OCI-LY3 (cell line): ENCODE measurements around the gene MMP14.
"Not testable (repeated sequence)": the region's sequence is repeated elsewhere in the genome, so short reads cannot be mapped to it uniquely, and the experiment has no call there.

Experiments
- EZH2phosphoT487 ChIP-seq: fragments of 200-600 bp; shearing (Covaris generic); IDR thresholded peaks from 2 replicates; pipeline ENCODE4 v1.6.1; 2018; ENCODE audit warnings: antibody characterized with exemption, mixed run types, low read depth
- TF ChIP-seq, protein P1 (sequence below): fragments of 200-600, 300-600 bp; sonication (generic); IDR thresholded peaks from 2 replicates; pipeline ENCODE4 v1.5.1; 2014; ENCODE audit warnings: antibody characterized with exemption, low read length, low read depth

DNA sequence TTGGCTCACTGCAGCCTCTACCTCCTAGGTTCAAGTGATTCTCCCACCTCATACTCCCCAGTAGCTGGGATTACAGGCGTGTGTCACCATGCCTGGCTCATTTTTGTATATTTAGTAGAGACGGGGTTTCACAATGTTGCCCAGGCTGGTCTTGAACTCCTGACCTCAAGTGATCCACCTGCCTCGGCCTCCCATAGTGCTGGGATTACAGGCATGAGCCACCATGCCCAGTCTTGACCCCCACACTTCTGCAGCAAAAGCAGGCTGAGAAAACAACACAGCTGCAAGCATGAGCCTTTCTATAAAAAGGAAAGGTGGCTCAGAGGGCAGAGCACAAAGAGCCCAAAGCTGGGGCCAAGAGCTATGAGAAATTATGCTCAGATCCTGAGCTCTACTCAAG is 24.0 kb downstream of the MMP14 start:
- TF ChIP-seq, protein P1, sequence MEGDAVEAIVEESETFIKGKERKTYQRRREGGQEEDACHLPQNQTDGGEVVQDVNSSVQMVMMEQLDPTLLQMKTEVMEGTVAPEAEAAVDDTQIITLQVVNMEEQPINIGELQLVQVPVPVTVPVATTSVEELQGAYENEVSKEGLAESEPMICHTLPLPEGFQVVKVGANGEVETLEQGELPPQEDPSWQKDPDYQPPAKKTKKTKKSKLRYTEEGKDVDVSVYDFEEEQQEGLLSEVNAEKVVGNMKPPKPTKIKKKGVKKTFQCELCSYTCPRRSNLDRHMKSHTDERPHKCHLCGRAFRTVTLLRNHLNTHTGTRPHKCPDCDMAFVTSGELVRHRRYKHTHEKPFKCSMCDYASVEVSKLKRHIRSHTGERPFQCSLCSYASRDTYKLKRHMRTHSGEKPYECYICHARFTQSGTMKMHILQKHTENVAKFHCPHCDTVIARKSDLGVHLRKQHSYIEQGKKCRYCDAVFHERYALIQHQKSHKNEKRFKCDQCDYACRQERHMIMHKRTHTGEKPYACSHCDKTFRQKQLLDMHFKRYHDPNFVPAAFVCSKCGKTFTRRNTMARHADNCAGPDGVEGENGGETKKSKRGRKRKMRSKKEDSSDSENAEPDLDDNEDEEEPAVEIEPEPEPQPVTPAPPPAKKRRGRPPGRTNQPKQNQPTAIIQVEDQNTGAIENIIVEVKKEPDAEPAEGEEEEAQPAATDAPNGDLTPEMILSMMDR = not testable (repeated sequence)
- not testable (repeated sequence) for TF ChIP-seq EZH2phosphoT487
